GM10248 (cell line): Measurements from ENCODE around the gene PDE4D.
"Not testable (repeated sequence)": the region's sequence is repeated elsewhere in the genome, so short reads cannot be mapped to it uniquely, and the experiment has no call there.

ENCODE experiments used
- CTCF ChIA-PET: fragments of 300-600 bp; sonication (Branson Sonifier 250); formaldehyde crosslinking; extraction: SDS; loops from one replicate; lab custom pipeline; 2021; ENCODE audit warnings: antibody characterized with exemption; lab: Yijun Ruan, JAX
- POLR2A ChIA-PET: fragments of 350-650 bp; sonication (Branson Sonifier 250); formaldehyde crosslinking; extraction: SDS; loops from one replicate; lab custom pipeline; 2020; ENCODE audit warnings: antibody characterized with exemption; lab: Yijun Ruan, JAX
- DNase-seq: peaks from one replicate; pipeline ENCODE4 v3.0.0; 2012; ENCODE audit errors: extremely low spot score
- TF ChIP-seq, protein P1 (sequence below): IDR thresholded peaks from 2 replicates; pipeline ENCODE4 v1.5.1; 2012; ENCODE audit warnings: mild to moderate bottlenecking, low read depth; ENCODE audit errors: extremely low read depth, missing control alignments, control extremely low read depth

PDE4D gene

DNA sequence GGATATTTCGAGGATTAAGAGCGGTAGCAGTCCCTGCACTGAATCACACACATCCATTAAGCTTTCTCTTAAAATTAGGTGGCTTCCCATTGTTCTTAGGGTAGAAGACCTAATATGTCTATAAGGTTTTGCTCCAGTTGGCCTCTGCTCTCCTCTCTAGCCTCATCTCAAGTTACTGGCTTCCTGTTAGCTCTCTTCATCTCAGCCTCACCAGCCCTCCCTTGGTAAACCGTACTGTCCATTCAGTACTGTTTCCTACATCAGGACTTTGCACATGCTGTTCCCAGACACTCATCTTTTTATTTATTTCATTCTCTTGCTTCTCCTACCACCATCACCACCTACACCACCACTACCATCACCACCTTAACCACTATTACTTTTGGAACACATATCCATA, 428.6 kb downstream of the PDE4D start:
- DNase-seq: no peak
- TF ChIP-seq, protein P1, sequence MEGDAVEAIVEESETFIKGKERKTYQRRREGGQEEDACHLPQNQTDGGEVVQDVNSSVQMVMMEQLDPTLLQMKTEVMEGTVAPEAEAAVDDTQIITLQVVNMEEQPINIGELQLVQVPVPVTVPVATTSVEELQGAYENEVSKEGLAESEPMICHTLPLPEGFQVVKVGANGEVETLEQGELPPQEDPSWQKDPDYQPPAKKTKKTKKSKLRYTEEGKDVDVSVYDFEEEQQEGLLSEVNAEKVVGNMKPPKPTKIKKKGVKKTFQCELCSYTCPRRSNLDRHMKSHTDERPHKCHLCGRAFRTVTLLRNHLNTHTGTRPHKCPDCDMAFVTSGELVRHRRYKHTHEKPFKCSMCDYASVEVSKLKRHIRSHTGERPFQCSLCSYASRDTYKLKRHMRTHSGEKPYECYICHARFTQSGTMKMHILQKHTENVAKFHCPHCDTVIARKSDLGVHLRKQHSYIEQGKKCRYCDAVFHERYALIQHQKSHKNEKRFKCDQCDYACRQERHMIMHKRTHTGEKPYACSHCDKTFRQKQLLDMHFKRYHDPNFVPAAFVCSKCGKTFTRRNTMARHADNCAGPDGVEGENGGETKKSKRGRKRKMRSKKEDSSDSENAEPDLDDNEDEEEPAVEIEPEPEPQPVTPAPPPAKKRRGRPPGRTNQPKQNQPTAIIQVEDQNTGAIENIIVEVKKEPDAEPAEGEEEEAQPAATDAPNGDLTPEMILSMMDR: no peak
- ChIA-PET CTCF (no interaction called here), POLR2A (no interaction called here)

DNA sequence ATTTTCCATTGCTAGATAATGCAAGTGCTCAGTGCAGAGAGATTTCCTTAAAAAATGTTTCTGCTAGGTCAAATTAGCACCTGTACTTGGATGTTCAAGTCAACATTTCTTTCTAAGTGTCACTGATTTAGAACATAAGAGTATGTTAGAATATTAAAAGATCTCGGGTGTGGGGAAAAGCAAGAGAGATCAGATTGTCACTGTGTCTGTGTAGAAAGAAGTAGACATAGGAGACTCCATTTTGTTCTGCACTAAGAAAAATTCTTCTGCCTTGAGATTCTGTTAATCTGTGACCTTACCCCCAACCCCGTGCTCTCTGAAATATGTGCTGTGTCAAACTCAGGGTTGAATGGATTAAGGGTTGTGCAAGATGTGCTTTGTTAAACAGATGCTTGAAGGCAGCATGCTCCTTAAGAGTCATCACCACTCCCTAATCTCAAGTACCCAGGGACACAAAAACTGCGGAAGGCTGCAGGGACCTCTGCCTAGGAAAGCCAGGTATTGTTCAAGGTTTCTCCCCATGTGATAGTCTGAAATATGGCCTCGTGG, 429.8 kb downstream of the PDE4D start:
- CTCF ChIA-PET, POLR2A ChIA-PET, DNase-seq: not testable (repeated sequence)

DNA sequence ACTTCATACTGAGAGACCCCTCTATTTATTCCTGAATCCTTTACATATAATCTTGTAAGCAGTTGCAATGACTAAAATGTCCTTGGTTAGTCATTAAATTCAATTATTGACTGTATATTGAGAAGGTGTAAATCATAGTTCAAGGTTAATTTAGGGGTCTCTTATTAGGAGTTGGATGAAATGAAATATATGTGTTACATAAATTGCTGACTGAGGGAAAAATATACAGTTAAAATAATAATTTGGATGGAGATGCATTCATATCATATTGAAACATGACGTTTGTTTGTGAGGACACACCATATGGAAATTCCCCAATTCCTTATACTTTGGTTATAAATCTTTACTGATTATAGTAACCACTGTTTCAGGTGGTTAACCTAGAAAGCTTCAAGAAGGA, 430.6 kb downstream of the PDE4D start:
- DNase-seq: no peak
- ChIA-PET CTCF (no interaction called here), POLR2A (no interaction called here)
- TF ChIP-seq, protein P1: no peak

DNA sequence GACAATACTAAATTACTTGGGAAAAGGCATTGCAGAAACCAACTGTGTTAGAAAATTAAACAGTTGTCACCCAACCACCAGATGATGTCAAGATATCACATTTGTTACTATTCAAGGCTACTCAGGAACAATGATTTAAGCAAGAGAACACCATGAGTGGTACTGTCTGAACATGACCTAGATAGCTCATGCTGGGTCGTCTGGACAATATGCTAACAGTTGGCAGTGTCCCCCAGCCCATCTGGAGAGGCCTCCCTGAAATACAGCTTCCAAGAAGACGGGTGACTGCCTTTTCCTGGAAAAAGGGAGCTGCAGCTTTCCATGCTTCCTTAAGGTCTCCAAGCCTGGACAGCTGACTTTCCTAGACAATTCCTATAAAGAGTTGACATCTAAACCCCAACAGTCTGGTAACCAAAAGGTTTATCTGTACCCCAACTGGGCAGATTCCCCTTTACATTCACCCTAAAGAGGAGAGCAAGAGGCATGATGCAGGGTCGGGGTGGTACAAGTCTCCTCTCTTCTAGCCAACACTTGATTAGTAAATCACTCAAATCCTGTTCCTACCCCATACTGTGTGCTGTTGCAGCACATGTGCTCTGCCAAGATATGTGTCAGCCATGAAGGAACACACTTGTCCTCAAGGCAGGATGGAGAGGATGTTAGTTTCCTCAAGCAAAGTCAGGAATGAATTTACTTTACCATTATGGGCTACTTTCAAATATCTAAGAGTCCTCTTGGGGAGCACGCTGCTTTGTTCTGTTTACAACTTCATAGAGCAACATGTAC, 433.0 kb downstream of the PDE4D start:
- no peak for DNase-seq
- TF ChIP-seq, protein P1: no peak
- ChIA-PET POLR2A (no interaction called here), CTCF (no interaction called here)

DNA sequence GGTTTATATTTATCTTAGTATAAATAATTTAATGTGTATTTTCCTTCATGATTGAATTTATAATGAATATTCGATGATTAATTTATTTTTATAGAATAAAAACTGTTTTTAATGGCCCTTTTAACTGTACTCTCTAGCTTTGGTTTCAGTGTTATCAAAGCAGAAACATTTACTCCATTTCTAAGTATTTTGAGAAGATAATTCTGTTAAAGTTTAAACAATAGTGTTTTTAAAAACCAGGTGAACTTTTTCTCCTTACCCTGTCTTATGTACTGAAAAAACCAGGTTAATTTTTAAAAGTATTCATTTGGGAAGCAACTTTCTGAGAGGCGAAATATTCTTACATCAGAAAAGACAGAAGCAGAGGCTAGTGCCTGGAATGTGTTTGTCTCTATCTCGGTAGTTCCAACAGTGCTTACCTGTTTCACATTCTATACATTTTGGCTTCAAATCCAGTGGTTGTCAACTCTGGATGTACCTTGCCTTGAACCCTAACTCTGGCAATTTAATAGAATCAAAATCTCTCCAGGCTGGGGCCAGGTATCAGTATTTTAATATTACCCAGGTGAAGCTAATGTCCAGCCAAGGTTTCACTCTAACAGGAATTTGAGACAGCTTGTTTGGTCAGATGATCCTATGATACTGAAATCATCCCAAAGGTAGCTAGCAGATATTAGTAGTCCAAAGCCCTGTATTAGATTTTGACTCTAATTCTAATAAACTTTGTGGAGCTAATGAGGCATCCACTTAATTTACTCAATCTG, 434.4 kb downstream of the PDE4D start:
- DNase-seq: no peak
- CTCF ChIA-PET: interaction anchor here (1.4 kb wide), 1 partner anchor 201 kb away, joined by 3 read pairs; no protein-coding TSS in a partner anchor
- TF ChIP-seq, protein P1: no peak
- POLR2A ChIA-PET: no interaction called here

DNA sequence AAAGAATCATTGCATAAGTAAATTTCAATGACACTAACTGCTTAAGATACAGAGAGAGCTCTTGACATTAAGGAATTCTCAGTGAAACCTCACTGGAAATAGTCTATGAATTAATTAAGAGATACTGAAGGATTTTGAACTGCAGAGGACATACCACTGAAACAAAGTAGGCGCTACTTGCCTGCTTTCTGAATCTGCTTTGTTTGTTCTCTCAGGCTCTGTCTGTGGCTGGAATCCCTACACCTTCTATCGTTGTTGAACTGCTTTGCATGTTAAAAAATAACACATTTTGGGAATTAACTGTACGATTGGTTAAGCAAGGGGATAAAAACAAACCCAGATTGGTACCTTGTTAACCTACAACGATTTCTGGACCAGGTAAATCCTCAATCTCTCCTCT, 435.2 kb downstream of the PDE4D start:
- no peak for DNase-seq
- CTCF ChIA-PET: interaction anchor here (1.4 kb wide), 1 partner anchor 202 kb away, joined by 3 read pairs; no protein-coding TSS in a partner anchor
- TF ChIP-seq, protein P1: no peak
- POLR2A ChIA-PET: no interaction called here
